ENCODE data around the gene PILRA. TPM values are rescaled to one million over a fixed set of nuclear protein-coding genes. Genes with fewer than 3 reads are reported as not detected.
"Not testable (repeated sequence)": the region's sequence is repeated elsewhere in the genome, so short reads cannot be mapped to it uniquely, and the experiment has no call there.

The PILRA gene
- total RNA-seq, 2 donors from 2014 or later = 1.2 to 3.1 TPM

DNA sequence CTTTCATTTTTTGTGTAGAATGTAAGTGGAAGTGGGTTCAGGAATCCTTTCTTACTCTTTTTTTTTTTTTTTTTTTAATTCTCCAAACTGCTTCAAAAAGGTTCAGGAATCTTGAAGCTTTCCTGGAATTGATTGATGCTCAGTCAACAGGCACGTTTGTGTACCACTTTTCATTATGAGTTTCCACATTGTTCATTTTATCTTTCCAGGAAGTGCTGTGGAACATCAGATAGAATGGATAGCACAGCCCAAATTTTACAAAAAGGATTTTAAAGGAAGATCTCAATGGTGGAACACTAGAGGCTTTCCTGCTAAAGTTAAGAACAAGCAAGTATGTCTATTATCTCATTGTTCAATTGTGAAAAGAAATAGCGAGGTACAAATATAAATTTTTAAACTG is 64.9 kb downstream of the PILRA start:
- peaks cover 10% of the 10 kb centered on the region for H3K4me1 ChIP-seq
- H3K4me3 ChIP-seq = no peak overlapping the region
- intact Hi-C loops (cut with DNase I) = no loop called here
- no peaks in the 10 kb centered on the region for H3K9me3 ChIP-seq
- DNase-seq = no peak
- TF ChIP-seq, protein P1, sequence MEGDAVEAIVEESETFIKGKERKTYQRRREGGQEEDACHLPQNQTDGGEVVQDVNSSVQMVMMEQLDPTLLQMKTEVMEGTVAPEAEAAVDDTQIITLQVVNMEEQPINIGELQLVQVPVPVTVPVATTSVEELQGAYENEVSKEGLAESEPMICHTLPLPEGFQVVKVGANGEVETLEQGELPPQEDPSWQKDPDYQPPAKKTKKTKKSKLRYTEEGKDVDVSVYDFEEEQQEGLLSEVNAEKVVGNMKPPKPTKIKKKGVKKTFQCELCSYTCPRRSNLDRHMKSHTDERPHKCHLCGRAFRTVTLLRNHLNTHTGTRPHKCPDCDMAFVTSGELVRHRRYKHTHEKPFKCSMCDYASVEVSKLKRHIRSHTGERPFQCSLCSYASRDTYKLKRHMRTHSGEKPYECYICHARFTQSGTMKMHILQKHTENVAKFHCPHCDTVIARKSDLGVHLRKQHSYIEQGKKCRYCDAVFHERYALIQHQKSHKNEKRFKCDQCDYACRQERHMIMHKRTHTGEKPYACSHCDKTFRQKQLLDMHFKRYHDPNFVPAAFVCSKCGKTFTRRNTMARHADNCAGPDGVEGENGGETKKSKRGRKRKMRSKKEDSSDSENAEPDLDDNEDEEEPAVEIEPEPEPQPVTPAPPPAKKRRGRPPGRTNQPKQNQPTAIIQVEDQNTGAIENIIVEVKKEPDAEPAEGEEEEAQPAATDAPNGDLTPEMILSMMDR (IDR thresholded peaks at IDR 0.05) = no peak
- no peak overlapping the region for H3K27ac ChIP-seq
- H3K9ac ChIP-seq (ENCODE audit: low read depth in 2 of 2, low read length in 2 of 2) = no peak overlapping the region
- no peaks in the 10 kb centered on the region for H3K27me3 ChIP-seq
- H3K36me3 ChIP-seq = peaks cover 5% of the 10 kb centered on the region

DNA sequence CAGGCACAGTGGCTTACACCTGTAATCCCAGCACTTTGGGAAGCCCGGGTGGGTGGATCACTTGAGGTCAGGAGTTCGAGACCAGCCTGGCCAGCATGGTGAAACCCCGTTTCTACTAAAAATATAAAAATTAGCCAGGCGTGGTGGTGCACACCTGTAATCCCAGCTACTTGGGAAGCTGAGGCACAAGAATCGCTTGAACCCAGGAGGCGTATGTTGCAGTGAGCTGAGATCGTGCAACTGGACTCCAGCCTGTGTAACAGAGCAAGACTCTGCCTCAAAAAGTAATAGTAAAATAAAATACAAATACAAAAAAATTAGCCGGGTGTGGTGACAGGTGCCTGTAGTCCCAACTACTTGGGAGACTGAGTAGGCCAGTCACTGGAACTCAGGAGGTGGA is 65.4 kb downstream of the PILRA start:
- H3K4me1 ChIP-seq; H3K27ac ChIP-seq; H3K9me3 ChIP-seq; H3K27me3 ChIP-seq; H3K4me3 ChIP-seq; H3K36me3 ChIP-seq; H3K9ac ChIP-seq (ENCODE audit: low read depth in 2 of 2, low read length in 2 of 2); DNase-seq; intact Hi-C loops (cut with DNase I): not testable (repeated sequence)

DNA sequence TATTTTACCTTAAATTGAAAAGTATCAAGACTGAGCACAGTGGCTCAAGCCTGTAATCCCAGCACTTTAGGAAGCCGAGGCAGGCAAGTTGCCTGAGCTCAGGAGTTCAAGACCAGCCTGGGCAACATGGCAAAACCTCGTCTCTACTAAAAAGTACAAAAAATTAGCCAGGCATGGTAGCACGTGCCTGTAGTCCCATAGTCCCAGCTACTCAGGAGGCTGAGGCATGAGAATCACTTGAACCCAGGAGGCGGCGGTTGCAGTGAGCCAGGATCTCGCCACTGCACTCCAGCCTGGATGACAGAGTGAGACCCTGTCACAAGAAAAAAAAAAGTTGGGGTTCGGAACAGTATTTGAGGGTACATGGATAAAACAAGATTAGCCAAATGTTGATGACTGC is 66.0 kb downstream of the PILRA start:
- H3K27ac ChIP-seq; H3K9ac ChIP-seq (ENCODE audit: low read depth in 2 of 2, low read length in 2 of 2); DNase-seq; H3K36me3 ChIP-seq; intact Hi-C loops (cut with DNase I); H3K4me3 ChIP-seq; H3K27me3 ChIP-seq; H3K4me1 ChIP-seq; H3K9me3 ChIP-seq: not testable (repeated sequence)

DNA sequence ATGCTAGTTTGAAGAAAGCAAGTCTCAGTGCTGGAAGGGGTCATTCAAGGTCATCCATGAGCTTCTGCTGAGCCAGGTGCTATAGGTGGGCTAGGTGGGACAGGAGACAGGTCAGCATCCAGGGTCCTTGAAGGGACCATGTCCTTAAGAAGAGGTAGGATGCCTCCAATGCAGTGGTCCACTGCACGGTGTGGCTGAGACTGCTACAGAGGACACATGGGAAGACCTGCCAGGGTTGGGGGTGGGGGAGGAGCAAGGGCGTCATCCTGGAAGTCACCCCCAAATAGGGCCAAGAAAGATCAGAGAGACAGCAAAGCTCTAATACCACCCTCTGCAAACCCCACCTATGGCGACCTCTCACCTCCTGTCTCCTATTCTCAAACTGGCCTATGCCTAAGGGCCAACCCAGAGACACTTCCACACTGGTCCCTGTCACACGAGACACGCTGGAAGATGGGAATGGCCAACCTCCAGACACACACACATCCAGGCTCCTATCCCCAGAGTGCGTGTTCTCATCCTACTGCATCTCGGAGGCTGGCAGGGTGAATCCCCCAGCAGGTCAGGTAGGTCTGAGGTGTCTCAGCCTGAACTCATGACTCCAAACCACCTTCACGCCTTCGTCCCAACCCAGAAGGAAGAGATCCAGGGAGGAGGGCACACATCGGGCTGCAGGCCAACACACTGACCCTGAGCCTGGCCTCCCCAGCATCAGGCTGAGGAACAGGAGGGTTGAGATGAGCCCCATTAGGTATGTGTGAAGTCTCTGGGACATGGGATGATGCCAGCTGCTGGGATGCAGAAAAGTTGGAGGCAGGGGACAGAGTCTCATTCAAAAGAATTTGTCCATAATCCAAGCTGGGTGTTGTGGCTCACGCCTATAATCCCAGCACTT is 68.6 kb downstream of the PILRA start:
- intact Hi-C loops (cut with DNase I) = no loop called here

DNA sequence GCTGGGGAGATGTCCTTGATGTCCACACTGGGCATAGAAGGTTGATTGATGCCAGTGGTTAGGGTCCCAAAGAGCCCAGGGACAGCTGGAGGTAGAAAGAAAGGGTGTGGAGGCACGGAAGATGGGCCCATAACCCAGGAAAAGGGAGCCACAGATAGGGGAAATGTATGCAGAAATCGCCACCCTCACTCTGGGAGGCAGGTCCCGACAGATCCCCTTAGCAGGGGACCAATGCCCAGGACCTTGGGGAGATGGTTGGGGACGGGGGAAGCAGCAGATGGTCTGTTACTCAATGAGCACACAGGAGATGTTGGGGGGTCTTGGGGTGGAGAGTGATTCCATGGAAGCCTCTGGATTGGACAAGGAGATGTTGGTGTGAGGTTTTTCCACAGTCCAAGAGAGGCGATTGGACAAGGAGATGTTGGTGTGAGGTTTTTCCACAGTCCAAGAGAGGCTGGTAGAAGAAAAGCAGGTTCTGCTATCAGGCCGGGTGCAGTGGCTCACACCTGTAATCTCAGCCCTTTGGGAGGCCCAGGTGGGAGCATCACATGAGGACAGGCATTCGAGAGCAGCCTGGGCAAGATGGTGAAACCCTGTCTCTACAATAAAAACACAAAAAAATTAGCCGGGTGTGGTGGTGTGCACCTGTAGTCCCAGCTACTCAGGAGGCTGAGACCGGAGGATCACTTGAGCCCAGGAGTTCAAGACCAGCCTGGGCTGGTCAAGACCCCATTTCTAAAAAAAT is 70.0 kb downstream of the PILRA start:
- Histone ChIP-seq H3K4me3 (no peak overlapping the region), H3K36me3 (no peaks in the 10 kb centered on the region), H3K27me3 (no peaks in the 10 kb centered on the region), H3K9ac (ENCODE audit: low read depth in 2 of 2, low read length in 2 of 2) (no peak overlapping the region), H3K9me3 (no peaks in the 10 kb centered on the region), H3K27ac (no peak overlapping the region), H3K4me1 (no peaks in the 10 kb centered on the region)
- intact Hi-C loops (cut with DNase I) = no loop called here
- DNase-seq = no peak
- TF ChIP-seq, protein P1 (IDR thresholded peaks at IDR 0.05) = no peak

More for the DNA sequence above, 68.6 kb downstream of the PILRA start:
- Histone ChIP-seq H3K4me3 (no peak overlapping the region), H3K36me3 (no peaks in the 10 kb centered on the region), H3K27me3 (no peaks in the 10 kb centered on the region), H3K4me1 (no peaks in the 10 kb centered on the region), H3K9ac (ENCODE audit: low read depth in 2 of 2, low read length in 2 of 2) (no peak overlapping the region), H3K27ac (no peak overlapping the region), H3K9me3 (no peaks in the 10 kb centered on the region)
- TF ChIP-seq, protein P1 (IDR thresholded peaks at IDR 0.05) = no peak
- DNase-seq = no peak

DNA sequence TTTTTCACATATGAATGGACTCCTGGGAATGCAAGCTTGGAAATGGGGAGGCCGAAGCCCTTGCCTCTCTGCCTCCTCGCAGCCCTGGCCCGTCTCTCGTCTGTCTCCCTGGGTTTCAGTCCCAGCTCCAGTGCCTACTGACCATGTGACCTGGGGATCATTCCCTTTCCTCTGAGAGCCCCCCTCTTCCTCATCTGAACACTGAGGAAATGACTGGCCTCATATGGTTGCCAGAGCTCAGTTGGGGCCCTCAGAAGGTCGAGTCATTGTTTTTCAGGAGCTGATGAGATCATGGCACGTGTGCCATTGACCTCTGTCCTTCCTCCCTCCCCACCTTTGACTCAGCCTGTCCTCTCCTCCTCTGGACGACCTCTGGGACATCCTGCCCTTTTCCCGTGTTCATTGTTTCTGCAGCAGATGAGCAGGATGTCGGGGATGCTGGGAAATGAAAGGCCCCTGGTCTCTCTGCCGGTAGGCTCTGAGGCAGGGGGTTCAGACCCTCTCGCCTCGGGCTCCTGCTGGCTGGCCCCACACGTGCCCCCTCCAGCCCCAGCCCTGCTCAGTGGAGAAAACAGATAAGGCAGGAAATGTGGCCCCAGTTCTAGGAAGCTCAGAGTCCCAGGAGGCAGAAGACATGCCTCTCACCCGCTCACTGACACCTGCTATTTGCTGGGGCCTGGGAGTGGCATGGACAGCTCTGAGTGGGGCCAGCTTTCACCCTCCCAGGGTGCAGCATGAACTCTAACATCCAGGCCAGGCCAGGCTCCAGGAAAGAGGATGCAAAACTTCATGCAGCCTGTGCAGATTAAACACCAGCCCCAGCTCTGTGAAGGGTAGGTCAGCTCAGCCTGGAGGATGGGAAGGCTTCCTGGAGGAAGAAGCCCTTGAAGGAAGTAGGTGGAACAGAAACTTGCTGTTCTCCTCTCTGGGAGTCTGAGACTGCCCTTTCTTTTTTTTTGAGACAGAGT is 71.3 kb downstream of the PILRA start:
- TF ChIP-seq, protein P1 (IDR thresholded peaks at IDR 0.05) = no peak

More for the DNA sequence above, 71.3 kb downstream of the PILRA start:
- Histone ChIP-seq H3K9ac (ENCODE audit: low read depth in 2 of 2, low read length in 2 of 2) (peak overlapping the region; percentile 34 to 35), H3K27ac (no peak overlapping the region), H3K27me3 (no peaks in the 10 kb centered on the region), H3K4me1 (no peaks in the 10 kb centered on the region), H3K36me3 (no peaks in the 10 kb centered on the region), H3K4me3 (no peak overlapping the region), H3K9me3 (no peaks in the 10 kb centered on the region)
- intact Hi-C loops (cut with DNase I) = no loop called here
- DNase-seq = no peak
